Inferior parietal cortex (tissue), 1 donor: ENCODE results near the gene HACL1.

Experiments used
- DNase-seq: peaks from one replicate; pipeline ENCODE4 v3.0.0-alpha.2; 2016; ENCODE audit errors: extremely low spot score

The HACL1 gene

DNA sequence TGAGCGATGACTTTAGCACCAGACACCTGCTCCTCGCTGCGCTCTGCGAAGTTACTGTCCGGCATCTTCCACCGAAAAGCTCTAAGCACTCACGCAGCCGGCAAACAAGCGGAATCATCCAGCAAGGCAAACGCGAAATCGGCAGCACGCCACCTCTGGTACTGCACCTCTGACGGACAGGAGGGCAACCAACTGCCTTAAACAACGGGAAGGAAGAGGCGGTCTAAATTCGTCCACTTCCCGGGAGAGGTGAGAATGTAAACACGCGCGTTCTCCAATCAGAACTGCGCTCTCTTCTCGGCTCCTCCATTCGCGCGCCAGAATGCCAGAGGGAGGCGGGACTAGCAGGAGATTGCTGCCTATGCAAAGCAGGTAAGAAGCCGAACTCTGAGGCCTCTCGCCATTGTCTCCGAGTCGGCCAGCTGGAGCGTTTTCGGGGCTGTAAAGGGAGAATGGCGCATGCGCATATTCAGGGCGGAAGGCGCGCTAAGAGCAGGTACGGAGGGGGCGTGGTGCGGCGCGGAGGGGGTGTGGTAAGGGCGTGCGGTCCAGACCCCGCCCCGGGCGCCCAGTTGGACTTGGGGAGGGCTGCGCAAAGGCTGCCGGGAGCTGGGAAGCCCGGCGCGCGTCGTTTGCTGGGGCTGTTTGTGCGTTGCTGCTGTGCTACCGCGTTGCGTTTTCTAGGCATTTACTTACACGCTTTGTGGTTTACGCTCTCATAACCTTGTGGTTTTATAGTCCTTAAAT, at the start of gene HACL1, which contains the start of gene BTD:
Gene HACL1, minus strand, starts transcription at position 171 of the 747 bp plus-strand sequence. Its CDS starts 106 bp downstream, at position 65.
Gene BTD, plus strand, starts transcription at position 347 of the 747 bp plus-strand sequence. CDS start 33,695 bp downstream, outside the sequence.
- DNase-seq = peak; percentile 99

DNA sequence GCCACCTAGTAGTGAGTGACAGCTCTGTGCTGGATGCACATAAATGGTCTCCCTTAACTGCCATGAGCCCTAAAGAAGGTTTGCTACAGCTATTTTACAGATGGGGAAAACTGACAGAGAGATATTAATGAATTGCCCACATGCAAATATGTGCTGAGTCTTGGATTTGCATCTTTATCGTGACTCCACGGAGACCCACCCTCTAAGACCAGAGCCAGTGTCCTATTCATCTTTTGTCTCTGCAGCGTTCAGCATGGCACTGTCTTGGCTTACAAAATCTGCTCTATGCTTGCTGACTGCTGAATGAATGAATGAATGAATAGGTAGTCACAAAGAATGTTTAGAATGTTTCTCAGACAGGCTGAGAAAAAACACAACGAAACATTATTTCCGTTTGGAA, 48.5 kb upstream of the HACL1 start:
- no peak for DNase-seq

DNA sequence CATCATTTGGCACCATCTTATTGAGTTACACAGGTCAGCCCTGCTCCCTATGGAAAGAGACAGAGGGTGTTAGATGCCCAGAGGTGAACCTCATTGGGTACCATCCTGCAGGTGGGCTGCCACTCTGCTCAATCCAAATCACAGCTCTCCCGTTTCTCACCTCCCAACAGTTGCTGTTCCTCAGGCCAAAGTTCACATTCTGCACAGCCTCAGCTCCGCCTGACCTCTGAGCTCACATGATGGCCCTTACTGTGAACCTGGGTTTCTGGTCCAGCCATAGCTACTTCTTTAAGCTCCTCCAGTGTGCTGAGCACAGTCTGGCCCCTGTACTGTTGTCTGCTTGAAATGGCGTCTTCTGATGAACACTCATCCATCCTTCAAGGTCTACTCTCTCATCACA, 48.0 kb upstream of the HACL1 start:
- DNase-seq = no peak

DNA sequence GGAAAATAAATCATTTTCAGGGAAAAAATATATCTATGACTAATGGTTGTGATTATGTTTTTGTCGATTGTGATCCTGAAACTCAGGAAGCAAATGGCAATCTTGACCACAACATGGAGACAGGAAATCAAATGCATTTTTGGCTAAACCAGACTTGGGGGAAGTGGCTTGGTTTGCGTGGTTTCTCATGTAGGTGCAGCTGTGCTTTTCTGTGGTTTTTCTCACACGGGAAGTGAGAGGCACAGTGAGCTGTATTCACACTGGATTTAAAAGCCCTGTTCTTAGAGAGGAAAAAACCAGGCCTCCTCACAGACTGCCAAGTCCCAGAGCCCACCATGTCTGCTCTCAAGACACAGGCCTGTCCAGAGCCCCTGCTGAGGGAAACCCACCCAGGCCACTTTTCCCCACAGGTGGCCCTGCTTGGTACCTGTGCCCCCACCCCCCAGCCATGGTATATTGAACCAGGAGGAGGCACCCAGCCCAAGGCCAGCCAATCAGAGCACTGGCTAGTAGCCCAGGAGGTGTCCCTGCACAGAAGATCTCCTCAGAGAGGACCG, 46.3 kb upstream of the HACL1 start:
- DNase-seq = peak; percentile 55

DNA sequence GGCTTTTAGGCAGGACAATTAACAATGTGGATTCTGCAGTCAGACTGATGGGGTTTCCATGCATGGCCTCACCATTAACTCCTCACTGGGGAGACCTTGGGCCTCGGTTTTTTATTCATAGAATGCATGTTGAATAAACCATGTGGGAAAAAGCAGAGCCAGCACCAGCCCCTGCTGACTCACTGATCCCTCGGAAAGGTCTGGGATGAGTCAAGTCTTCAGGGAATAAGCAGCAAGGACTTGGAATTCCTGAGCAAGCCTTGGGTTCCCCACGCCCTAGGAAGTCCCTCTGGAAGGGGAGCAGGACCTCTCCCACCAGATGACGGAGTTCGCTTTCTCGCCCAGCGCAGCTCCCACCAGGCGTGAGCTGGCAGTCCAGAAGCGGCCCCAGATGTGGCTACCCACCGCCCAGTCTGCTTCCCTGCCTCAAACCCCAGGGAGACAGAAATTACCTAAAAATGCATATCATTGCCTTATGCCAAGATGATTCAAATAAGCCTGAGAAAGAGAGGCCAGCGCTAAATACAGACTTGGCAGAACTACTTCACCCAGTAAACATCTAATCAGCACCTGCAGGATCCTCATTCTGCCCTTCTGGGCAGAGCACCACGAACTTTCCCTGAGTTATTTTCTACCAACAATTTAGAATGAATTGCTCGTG, 45.6 kb upstream of the HACL1 start:
- DNase-seq = peak; percentile 30

DNA sequence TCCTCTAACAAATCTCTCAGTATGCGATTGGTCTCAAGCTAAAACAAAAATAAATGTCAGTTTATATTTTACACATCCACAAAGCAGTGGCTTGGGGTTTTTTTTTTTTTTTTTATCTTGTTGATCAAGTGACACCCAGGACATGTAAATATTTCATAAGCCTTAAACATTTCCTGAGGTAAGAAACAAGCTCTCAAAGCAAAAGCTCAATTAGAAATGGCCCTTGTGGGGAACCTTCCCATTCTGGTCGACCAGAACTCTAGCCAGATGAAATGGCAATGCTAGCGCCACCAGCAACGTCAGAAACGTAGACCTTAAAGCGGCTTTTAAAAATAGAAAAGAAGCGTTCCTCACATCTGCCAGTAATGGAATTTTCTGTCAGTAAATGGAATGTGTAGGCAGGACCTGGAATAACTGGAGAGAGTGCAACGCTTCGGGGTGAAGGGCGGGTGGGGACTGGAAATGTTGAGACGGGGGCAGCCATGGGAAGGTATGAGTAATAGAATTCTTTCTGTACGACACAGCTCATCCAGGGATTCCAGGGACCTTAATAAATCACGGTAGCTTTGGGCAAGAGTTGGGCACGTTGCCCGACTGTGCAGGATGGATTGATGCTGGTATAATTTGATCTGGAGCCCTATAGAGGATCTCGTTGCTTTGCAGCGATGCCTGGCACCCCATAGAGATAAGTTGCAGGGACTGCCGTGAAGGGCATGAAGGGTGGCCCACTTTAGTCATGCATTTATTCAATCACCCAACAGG, 44.6 kb upstream of the HACL1 start:
- DNase-seq = no peak

DNA sequence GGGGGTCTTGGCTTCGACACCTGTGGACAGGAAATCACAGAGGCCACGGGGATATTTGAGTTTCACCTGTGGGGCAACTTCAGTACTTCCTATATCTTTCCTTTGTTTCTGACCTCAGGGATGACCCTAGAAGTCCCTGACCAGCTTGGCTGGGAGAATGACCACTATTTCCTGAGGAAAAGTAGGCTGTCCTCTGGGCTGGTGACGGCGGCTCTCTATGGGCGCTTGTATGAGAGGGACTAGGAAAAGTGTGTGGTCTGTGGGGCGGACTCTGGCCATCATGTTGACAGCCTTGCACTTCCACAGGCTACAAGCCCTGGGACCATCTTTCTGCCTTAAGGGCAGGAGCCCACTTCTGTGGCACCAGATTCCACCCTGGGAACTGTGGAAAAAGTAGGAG, 43.9 kb upstream of the HACL1 start:
- DNase-seq = no peak

DNA sequence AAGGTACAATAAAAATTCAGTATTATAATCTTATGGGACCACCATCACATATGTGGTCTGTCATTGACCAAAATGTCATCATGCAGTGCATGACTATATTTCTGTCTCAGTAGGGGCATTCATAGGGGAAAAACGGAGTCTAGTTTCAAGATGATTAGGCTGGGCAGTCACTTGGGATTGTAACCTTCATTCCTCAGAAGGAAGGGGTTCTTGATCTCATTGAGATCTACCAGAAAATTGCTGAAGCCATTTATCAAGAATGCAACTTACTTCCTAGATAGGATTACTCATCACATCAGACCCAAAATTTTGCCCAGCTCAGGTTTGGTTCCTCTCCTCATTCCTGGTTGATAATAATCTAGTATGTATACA, 37.5 kb upstream of the HACL1 start:
- no peak for DNase-seq

DNA sequence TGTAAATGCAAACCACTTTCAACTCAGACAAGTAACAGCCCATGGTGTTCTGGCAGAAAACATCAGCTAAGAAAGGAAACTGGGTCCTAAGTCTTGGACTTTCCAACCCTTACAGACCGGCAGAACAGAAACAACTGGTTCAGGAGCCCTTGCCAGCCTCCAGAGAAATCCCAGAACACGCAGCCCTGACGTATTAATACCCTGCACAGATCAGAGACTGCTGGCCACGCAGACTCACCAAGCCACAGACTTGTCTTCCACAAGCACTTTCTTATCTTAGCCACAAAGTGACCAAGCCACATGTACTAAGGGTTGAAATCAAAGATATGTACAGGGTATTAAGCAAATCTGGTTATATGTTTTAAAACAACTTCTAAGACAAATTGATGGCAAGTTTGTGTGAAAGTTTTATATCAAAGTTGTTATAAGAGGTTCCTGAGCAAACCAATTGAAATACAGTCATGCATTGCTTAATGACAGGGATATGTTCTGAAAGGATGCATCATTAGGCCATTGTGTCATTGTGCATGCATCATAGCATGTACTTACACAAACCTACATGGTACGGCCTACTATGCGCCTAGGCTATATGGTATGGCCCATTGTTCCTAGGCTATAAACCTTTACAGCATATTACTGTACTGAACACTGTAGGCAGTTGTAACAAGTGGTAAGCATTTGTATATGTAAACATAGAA, 37.0 kb upstream of the HACL1 start:
- DNase-seq = no peak

DNA sequence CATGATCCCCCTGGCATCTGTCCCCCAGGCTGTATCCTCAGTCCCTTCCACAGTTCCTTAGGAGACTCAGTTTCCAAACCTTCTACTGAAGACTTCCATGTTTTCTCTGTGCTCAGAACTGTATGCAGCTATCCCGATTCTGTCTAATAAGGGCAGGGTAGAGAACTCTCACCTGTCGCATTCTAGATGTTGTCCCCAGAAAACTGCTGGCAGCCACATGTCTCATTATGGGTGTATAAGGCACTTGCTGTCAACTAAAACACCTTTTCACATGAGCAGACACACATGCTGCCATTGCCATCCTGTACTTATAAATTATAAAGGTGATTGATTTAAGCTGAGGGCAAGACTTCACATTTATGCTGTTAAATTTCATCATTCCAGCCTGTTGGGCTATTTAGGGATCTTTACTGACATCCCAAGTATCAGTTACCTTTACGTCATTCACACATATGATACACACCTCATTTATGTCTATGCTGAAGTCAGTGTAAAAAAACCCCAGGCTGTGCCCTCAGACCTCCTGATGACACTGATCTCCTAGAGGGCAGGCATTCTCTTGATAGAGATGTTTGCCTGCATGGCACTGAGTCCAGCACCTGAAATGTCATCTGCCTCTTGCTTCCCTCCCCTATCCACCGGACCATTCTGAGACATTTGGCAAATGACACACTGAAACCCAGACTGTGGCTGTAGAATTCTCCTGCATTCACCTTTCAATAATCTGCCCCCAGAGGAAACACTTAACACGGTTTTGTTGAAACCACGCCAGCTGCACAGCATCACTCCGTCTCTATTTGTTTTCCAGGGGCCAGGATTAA, 36.0 kb upstream of the HACL1 start:
- no peak for DNase-seq

DNA sequence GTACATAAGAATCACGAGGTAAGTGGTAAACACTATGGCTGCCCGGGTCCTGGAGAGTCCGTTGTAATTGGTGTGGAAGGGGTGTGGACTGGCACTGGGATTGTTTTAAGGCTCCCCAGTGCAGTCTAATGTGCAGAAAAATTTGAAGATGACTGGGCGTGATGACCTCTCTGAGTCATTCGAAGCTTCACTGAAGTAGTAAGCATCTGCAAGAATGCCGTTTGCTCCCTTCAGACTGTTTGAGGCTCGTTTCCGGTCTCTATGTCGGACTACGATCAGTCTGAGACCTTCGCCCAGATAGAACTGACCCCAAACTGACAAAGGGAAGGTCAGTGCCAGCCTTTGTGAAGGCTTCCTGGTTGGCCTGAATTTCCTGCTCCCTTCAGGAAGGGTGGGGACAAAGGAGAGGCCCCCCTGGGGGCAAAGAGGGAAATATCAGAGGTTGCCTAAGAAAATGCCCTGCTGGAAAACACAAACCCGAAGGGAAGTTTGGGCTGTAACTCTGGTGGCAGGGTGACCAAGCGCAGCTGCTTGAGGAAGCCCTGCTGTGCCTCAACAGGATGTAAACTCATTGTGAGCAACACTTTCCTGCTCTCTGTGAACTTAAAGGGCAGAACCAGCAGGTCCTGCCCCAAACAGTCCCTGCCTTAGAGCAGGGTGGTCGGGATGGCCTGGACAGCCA, 34.8 kb upstream of the HACL1 start:
- DNase-seq = no peak

DNA sequence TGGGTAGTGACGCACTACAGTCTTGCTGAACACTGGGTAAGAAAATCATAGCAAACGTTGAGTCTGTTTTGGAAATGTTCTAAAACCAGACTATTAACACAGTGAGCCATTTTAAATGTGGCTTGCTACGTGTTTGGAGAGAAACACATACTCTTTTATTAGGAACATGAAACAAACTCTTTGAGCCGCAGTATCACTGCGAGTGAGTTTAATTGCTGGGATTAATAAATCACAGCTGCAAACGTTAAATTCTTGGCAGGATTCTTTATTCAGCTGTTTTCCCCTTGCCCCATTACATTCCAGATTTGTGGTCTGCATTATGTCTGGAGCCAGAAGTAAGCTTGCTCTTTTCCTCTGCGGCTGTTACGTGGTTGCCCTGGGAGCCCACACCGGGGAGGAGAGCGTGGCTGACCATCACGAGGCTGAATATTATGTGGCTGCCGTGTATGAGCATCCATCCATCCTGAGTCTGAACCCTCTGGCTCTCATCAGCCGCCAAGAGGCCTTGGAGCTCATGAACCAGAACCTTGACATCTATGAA, 33.8 kb upstream of the HACL1 start:
- peak; percentile 55 for DNase-seq

DNA sequence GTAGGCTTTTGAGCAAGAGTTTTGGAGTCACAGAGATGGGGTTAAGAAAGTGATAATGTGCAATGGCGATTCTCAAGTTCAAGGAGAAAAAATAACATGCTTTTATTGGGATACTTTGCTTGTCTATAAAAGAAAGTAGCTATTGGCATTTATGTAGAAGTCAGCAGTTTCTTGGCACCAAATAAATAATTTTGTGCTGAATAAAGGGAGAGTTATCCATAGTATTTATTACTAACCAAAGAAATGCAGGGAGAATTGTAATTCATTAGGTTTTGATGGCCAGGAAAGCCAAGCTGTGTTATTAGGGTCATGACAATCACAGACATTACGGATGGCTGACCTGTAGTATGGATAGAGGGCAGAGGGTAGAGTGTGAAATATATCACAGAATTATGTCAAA, 33.3 kb upstream of the HACL1 start:
- DNase-seq = peak; percentile 32

DNA sequence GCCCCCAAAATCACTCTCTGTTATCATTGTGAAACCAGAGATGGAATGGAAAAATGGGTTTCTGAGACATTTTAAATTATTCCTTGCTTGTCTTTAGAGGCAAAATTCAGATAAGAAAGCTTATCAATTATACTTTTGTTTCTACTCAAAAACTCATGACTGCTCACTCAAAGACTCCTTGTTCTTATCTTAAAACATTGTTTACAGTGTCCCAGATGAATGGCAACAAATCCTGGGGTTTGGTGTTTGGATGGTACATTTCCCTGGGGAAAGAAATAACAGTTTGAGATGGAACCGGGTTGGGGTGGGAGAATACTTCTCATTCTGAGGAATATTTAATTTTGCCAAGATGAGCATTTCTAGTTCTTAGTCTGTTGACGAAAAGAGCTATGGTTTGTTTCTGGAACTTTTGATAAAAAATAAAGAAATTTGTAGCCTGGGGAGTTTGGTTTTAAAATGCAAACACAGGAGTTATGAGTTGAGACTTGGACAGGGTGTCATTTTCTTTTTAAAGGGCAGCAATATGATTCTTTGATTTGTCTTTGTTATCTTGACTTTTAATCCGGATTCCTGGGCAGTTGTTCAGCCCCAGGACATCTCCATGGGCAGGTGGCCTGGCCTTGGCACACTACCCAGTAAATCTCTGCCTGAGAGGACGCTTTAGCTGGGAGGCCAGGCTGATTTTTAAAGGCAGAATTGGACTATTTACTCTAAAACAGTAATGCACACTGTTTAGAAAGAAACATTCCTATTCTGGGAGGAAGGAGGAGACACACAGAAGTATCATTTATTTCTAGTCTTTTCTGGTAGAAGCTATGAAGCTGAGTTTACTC, 32.6 kb upstream of the HACL1 start:
- DNase-seq = peak; percentile 38

DNA sequence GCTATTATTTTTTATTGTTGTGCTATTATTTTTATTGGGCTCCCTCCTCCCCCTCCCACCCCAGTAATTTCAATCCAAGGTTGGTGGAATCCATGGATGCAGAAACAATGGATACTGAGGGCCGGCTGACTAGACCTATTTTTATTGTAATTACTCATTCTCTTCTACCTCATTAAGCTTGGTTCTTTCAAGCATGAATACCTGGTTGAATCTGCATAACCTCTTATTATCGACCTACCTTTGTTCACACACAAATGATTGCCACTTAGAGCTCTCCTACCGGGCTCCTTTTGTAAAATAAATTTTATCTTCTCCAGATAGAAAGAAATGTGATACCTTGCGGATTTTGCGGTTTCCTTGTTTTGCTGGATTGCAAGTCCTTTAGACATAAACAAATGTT, 31.8 kb upstream of the HACL1 start:
- DNase-seq = no peak

DNA sequence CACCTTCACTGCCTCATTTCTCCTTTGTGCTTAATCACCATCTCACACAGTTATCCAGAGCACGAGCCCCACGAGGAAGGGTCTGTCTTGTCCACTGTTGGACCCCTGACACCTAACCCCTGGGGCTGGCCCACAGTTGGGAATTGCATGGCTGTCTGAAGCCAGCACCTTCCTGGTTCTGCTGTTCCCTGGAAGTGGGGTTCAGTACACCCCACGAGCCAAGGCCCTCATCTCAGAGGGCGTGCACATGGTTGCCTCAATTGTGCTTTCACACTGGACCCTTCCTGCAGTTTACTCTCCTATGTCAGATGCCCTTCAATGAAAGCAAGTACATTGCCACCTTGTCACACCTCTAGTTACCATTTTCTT, 30.8 kb upstream of the HACL1 start:
- no peak for DNase-seq

DNA sequence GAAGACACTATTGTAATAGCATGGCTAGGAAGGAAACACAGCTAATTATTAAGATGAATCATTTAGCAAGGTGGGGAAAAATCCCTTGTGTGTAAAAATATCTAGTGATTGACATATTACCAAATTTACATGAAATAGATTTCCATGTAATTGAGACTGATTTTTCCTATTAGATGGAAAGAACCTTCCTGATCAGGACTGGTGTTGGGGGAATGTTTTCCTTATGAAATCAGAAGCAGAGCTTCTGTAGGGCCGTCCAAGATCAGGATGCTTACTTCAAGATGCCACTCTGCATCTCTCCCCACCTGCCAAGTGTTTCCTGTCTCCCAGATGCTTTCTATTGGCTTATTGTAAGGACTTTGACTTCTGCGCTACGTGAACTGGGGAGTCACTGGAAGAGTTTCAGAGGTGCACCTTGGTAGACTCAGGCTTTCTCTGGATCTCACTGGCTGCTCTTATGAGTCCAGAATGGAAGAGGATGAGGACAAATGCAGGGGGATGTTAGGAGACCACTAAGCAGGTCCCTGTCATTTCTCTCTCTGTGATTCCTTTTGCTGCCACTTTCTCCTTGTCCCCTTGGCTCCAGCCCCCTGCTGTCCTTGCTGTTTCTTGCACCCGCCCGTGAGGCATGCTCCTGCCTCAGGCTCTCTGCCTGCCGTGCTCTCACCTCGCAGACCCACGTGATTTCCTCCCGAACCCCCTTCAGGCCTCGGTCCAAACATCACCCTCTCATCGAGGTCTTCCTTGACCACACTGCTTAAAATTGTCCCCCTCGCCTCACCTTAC, 30.2 kb upstream of the HACL1 start:
- no peak for DNase-seq

DNA sequence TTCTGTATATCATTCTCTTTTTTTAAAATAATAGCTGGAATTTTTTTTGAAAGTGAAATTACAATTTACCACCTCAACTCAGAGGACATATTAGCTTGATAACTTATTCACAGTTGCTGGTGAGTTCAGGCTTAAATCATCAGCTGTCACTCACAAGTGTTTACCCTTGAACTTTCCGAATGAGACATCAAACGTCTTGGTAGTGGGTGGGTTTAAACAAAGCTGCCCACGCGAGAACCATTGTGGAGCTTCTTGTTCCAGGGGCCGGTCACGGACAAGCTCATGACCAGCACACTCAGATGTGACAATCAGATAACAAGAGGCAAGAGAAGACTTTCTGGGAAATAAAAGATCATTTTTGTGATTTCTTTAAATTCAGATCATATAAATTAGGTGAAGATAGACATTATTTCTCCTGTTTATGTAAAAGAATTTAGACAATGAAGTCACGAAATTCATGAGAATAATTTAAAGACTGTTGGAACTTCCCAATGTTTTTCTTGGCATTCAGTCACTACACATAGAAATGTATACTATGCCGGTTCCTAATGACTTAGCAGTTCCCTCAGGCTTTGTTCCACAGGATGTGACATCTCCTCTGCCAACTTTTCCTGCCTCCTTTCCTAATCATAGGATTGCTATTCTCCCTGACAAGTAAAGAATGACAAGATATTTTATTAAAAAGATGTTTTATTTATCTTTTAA, 29.4 kb upstream of the HACL1 start:
- peak; percentile 53 for DNase-seq
